Hematopoietic multipotent progenitor cell (in vitro differentiated cells): ENCODE results near the gene ENOX2. TPM values are rescaled to one million over a fixed set of nuclear protein-coding genes. Genes with fewer than 3 reads are reported as not detected.

ENCODE experiments used
- DNase-seq, 3 donors: peaks; one replicate each; pipeline ENCODE4 v3.0.0-alpha.2; 2011 to 2015; ENCODE audit warnings: low read depth in 2 of 3, low spot score in 2 of 3
- total RNA-seq: library from RNA; depleted of rRNA; stranded (reverse); fragments of >200 nt; gene quantifications from one replicate; pipeline ENCODE4 v1.2.3, GENCODE V29; 2012

The ENOX2 gene
- total RNA-seq, 1 donor, result 7.0 TPM

GRCh38 chrX:130885996-130886395 lies 17.0 kb downstream of the ENOX2 start:
- DNase-seq, result no peak

- no peak for DNase-seq
These were observed 17.5 kb downstream of the ENOX2 start for GRCh38 chrX:130885508-130885907.

- DNase-seq, result no peak
These were observed 18.4 kb downstream of the ENOX2 start for GRCh38 chrX:130884627-130885026.

- DNase-seq, result no peak
These were observed 23.1 kb downstream of the ENOX2 start for GRCh38 chrX:130879869-130880268.

- DNase-seq, result peak in 2 of 3 donors; percentile 12 to 36
These were observed 24.4 kb downstream of the ENOX2 start for GRCh38 chrX:130878350-130879341.

- DNase-seq, result no peak
These were observed 25.1 kb downstream of the ENOX2 start for GRCh38 chrX:130877892-130878341.

- DNase-seq, result no peak
These were observed 26.8 kb downstream of the ENOX2 start for GRCh38 chrX:130876226-130876625.

- DNase-seq, result no peak
These were observed 28.3 kb downstream of the ENOX2 start for GRCh38 chrX:130874751-130875150.

- DNase-seq, result no peak
These were observed 33.8 kb downstream of the ENOX2 start for GRCh38 chrX:130869239-130869638.

GRCh38 chrX:130861462-130861861 lies 41.5 kb downstream of the ENOX2 start:
- no peak for DNase-seq

- no peak for DNase-seq
These were observed 45.8 kb downstream of the ENOX2 start for GRCh38 chrX:130857207-130857606.

- DNase-seq, result no peak
These were observed 51.4 kb downstream of the ENOX2 start for GRCh38 chrX:130851569-130851968.

- DNase-seq, result no peak
These were observed 54.2 kb downstream of the ENOX2 start for GRCh38 chrX:130848763-130849162.

- DNase-seq, result no peak
These were observed 56.3 kb downstream of the ENOX2 start for GRCh38 chrX:130846746-130847145.

GRCh38 chrX:130841776-130842175 lies 61.2 kb downstream of the ENOX2 start:
- no peak for DNase-seq

- DNase-seq, result no peak
These were observed 62.7 kb downstream of the ENOX2 start for GRCh38 chrX:130840345-130840744.

- DNase-seq, result no peak
These were observed 66.6 kb downstream of the ENOX2 start for GRCh38 chrX:130836447-130836846.

GRCh38 chrX:130834830-130835229 lies 68.2 kb downstream of the ENOX2 start:
- no peak for DNase-seq

GRCh38 chrX:130834149-130834548 lies 68.9 kb downstream of the ENOX2 start:
- DNase-seq, result no peak

- DNase-seq, result no peak
These were observed 71.7 kb downstream of the ENOX2 start for GRCh38 chrX:130831347-130831722.

GRCh38 chrX:130830599-130831346 lies 72.2 kb downstream of the ENOX2 start:
- DNase-seq, result no peak
